DOHH2 (cell line): ENCODE results near the gene TNRC6B.

Experiments
- H3F3A ChIP-seq: fragments of 200-600 bp; sonication (generic), shearing (Covaris generic); 2 replicates; pipeline ENCODE4 v1.6.0; 2016; ENCODE audit warnings: antibody characterized with exemption, mild to moderate bottlenecking; ENCODE audit not compliant: control insufficient read depth, insufficient read depth
- H3K27ac ChIP-seq: fragments of 200-600 bp; sonication (generic); 2 replicates; pipeline ENCODE4 v1.5.1; 2014; ENCODE audit warnings: low read depth, mild to moderate bottlenecking, low read length, moderate library complexity
- H3K27me3 ChIP-seq: fragments of 200-600 bp; sonication (generic); 2 replicates; pipeline ENCODE4 v1.6.1; 2014; ENCODE audit warnings: mild to moderate bottlenecking, low read length, mixed read lengths; ENCODE audit not compliant: control insufficient read depth
- H3K36me3 ChIP-seq: fragments of 200-600 bp; sonication (generic); 2 replicates; pipeline ENCODE4 v1.6.1; 2014; ENCODE audit warnings: mild to moderate bottlenecking, low read length, moderate library complexity, mixed read lengths; ENCODE audit not compliant: control insufficient read depth
- H3K4me1 ChIP-seq: fragments of 200-600 bp; sonication (generic); 2 replicates; pipeline ENCODE4 v1.6.1; 2014; ENCODE audit warnings: mild to moderate bottlenecking, low read length, mixed read lengths; ENCODE audit not compliant: control insufficient read depth
- H3K4me2 ChIP-seq: fragments of 200-600 bp; sonication (generic); 2 replicates; pipeline ENCODE4 v1.6.0; 2014; ENCODE audit warnings: mild to moderate bottlenecking, low read length, moderate library complexity
- H3K4me3 ChIP-seq: fragments of 200-600 bp; sonication (generic); 2 replicates; pipeline ENCODE4 v1.5.1; 2014; ENCODE audit warnings: mild to moderate bottlenecking, low read length, mixed read lengths
- H3K79me2 ChIP-seq: fragments of 200-600 bp; sonication (generic); 2 replicates; pipeline ENCODE4 v1.6.1; 2014; ENCODE audit warnings: mild to moderate bottlenecking, low read length, mixed read lengths; ENCODE audit not compliant: control insufficient read depth
- H3K9me2 ChIP-seq: fragments of 200-600 bp; sonication (generic); replicated peaks from 2 replicates; pipeline ENCODE4 v1.6.1; 2014; ENCODE audit warnings: mild to moderate bottlenecking, low read length, mixed read lengths; ENCODE audit not compliant: control insufficient read depth
- H3K9me3 ChIP-seq: fragments of 200-600 bp; sonication (generic); 2 replicates; pipeline ENCODE4 v1.6.1; 2014; ENCODE audit warnings: antibody characterized with exemption, low read length, mixed read lengths; ENCODE audit not compliant: control insufficient read depth, insufficient read depth
- H4K20me1 ChIP-seq: fragments of 200-600 bp; sonication (generic); 2 replicates; pipeline ENCODE4 v1.6.0; 2014; ENCODE audit warnings: low read depth, mild to moderate bottlenecking, antibody characterized with exemption, low read length, moderate library complexity; ENCODE audit not compliant: control insufficient read depth, insufficient read depth
- EZH2phosphoT487 ChIP-seq: fragments of 200-600 bp; sonication (generic); IDR thresholded peaks from 2 replicates; pipeline ENCODE4 v1.6.1; 2017; ENCODE audit warnings: borderline replicate concordance, mild to moderate bottlenecking, antibody characterized with exemption, low read length, moderate library complexity, mixed read lengths
- TF ChIP-seq, protein P1 (sequence below): fragments of 200-600 bp; sonication (generic); IDR thresholded peaks from one replicate; pipeline ENCODE4 v1.5.1; 2014; ENCODE audit warnings: antibody characterized with exemption, mild to moderate bottlenecking, low read depth, low read length; ENCODE audit not compliant: poor library complexity, severe bottlenecking

Gene TNRC6B

DNA sequence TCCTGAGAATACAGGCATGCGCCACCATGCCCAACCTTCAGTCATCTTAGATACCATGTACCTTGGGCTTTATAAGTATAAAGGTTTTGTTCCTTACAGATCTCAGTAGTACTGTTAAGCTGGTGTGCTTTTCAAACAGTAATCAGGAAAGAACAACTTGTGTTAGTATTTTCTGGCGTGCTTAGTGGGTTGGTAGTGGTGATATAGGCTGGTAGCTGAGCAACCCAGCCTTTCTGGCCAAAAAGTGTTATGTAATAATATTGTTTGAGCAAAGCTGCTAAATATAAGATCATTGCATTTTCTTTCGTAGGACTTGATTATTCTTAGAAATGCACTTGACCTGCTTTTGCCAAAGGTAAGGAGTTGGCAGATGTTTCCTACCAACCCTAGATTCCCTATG is 175.0 kb downstream of the TNRC6B start:
- no peaks in the 10 kb centered on the region for H3K9me2 ChIP-seq
- H3K36me3 ChIP-seq, result peaks cover 86% of the 10 kb centered on the region
- peaks cover 73% of the 10 kb centered on the region for H3K79me2 ChIP-seq
- 0 out of 2 replicates have a peak, but pooled peaks cover 3% of the 10 kb centered on the region for H3F3A ChIP-seq
- H3K4me1 ChIP-seq, result peaks cover 11% of the 10 kb centered on the region
- H4K20me1 ChIP-seq, result no peaks in the 10 kb centered on the region; the same call in 1 of the 2 replicates
- TF ChIP-seq, protein P1, sequence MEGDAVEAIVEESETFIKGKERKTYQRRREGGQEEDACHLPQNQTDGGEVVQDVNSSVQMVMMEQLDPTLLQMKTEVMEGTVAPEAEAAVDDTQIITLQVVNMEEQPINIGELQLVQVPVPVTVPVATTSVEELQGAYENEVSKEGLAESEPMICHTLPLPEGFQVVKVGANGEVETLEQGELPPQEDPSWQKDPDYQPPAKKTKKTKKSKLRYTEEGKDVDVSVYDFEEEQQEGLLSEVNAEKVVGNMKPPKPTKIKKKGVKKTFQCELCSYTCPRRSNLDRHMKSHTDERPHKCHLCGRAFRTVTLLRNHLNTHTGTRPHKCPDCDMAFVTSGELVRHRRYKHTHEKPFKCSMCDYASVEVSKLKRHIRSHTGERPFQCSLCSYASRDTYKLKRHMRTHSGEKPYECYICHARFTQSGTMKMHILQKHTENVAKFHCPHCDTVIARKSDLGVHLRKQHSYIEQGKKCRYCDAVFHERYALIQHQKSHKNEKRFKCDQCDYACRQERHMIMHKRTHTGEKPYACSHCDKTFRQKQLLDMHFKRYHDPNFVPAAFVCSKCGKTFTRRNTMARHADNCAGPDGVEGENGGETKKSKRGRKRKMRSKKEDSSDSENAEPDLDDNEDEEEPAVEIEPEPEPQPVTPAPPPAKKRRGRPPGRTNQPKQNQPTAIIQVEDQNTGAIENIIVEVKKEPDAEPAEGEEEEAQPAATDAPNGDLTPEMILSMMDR, result no peak
- no peak for TF ChIP-seq EZH2phosphoT487
- no peaks in the 10 kb centered on the region for H3K27me3 ChIP-seq
- H3K27ac ChIP-seq, result no peak overlapping the region
- H3K4me2 ChIP-seq, result no peak overlapping the region
- H3K9me3 ChIP-seq, result no peaks in the 10 kb centered on the region
- no peak overlapping the region for H3K4me3 ChIP-seq

DNA sequence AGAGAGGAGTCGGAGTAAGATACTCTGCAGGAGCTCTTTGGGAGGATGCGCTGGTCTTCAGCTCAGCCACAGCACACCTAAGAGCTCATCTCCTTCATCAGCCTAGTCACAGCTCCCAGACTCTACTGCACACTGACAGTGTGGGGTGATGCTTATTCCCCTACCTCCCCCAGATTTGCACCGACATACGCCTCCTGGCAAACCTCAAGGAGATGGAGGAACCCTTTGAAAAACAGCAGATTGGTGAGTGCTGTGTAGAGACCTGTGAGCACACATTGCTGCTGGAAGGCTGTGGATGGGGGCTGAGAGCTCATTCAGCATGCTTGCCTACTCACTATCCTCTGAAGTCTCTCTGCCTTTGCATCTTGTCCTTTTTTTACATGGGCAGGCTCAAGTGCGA is 183.4 kb downstream of the TNRC6B start:
- H3K27me3 ChIP-seq, result no peaks in the 10 kb centered on the region
- peaks cover 91% of the 10 kb centered on the region for H3K36me3 ChIP-seq
- H3K4me1 ChIP-seq, result no peaks in the 10 kb centered on the region
- no peaks in the 10 kb centered on the region for H3K9me3 ChIP-seq
- H4K20me1 ChIP-seq, result no peaks in the 10 kb centered on the region
- H3K79me2 ChIP-seq, result peaks cover 10% of the 10 kb centered on the region; the same call in 1 of the 2 replicates
- no peak overlapping the region for H3K27ac ChIP-seq
- H3K4me2 ChIP-seq, result no peak overlapping the region
- H3K9me2 ChIP-seq, result no peaks in the 10 kb centered on the region
- TF ChIP-seq, protein P1, result no peak
- TF ChIP-seq EZH2phosphoT487, result no peak
- peaks cover 1% of the 10 kb centered on the region; the same call in 1 of the 2 replicates for H3F3A ChIP-seq
- no peak overlapping the region for H3K4me3 ChIP-seq

DNA sequence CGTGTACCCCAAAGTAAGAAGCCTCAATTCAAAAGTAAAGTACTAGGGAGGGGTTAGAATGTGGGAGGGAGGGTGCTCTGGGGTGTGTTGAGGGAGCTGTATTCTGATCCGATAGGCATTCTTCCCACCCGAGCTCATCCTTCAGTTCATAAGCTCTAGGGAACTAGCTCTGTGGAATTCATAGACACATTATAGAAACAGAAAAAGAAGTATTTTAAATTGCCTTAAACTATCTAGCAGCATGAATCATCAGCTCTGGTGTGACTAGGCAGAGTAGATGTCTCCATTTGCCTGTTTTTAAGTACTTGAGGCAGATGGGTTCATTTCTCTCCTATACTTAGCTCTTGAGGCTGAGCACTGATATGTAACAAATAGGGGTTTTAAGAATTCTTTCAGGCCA is 185.3 kb downstream of the TNRC6B start:
- no peaks in the 10 kb centered on the region for H3K9me3 ChIP-seq
- 0 out of 2 replicates have a peak, but pooled peaks cover 8% of the 10 kb centered on the region for H3K79me2 ChIP-seq
- H3K9me2 ChIP-seq, result no peaks in the 10 kb centered on the region
- no peak for TF ChIP-seq EZH2phosphoT487
- TF ChIP-seq, protein P1, result no peak
- no peak overlapping the region for H3K4me3 ChIP-seq
- peaks cover 98% of the 10 kb centered on the region for H3K36me3 ChIP-seq
- no peaks in the 10 kb centered on the region for H4K20me1 ChIP-seq
- H3K4me1 ChIP-seq, result peaks cover 3% of the 10 kb centered on the region; the same call in 1 of the 2 replicates
- H3K4me2 ChIP-seq, result no peak overlapping the region
- peaks cover 18% of the 10 kb centered on the region for H3F3A ChIP-seq
- H3K27ac ChIP-seq, result no peak overlapping the region
- no peaks in the 10 kb centered on the region for H3K27me3 ChIP-seq
